NCI-H345 treated with DMSO at 0.1 percent for 48 hours (cell line): Measurements from ENCODE around the gene MSI2.

Source experiments
- DNase-seq: peaks from one replicate; lab custom pipeline; 2025; ENCODE audit not compliant: unreplicated experiment; lab: John Stamatoyannopoulos, UW

The MSI2 gene

GRCh38 chr17:57563958-57564357 lies 307.6 kb downstream of the MSI2 start:
- no peak for DNase-seq

DNA sequence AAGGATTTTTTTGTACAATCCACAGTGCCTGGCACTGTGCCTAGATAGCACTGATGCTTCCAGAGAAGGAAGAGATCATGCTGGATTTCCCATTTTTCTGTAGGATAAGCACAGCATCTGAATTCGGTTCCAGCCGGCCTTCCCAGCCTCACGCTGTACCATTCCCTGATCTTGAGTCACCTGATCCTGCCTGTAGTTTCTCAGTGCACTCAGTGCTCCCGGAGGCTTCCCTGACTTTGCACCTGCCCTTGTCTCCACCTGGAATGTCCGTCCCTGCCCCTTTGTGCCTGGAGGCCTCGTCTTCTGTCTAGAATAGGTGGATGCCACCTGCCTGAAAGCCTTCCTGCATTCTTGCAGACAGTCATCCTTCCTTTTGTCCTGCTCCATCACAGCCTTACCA lies 308.9 kb downstream of the MSI2 start:
- no peak for DNase-seq

DNA sequence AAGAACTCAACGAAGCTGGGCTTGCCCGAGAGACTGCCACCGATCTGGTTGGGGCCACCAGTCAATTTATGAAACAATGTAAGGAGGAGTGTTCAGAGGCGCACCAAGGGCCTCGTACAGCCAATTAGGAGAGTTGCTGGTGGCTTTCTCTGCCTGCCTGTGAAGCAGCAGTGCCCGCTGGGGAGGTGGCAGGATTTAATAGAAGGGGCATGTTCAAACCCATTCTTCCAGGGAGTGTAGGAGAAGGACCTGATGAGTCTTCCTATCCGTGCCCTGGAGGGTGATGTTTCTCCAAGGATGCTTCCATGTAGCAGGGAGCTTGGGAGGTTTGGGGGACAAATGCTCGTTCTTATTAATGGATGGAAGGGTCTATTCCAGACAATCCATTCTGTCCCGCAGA lies 310.4 kb downstream of the MSI2 start:
- DNase-seq: no peak

DNA sequence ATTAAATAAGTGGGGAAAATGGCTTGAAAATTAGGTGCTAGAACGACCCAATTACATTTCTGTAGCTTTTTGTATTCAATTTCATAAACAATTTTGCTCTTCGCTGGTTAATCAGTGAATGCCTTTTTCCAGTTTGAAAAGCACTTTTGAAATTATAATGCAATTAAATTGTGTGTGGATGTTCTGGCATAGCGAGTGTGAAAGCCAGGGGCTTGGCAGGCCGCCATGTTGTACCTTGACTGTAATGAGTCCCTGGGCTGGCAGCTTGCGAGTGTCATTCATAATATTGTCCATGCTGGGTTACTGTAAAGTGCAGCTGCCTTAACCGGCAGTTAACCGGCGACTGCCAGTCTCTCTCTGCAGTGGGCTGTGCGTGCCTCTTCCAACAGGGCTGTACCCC lies 310.9 kb downstream of the MSI2 start:
- peak; percentile 83 for DNase-seq

DNA sequence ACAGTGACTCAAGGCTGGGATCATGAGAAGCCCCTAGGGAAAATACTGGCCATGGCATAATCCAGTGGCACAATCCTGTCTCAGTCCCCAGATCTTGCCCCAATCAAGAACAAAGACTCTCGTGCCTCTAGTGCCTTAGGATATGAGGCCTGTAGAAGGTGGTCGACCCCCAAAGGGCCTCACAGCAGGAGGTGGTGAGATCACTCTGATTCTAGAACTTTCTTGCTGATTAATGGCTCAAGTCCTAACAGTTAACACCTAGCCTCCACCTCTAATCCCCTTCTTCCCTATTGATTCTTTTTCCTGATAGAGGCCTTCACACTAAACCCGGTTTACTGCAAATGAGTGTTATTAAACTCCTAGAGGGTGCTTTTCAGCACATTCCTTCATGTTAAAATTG lies 312.0 kb downstream of the MSI2 start:
- DNase-seq: no peak

DNA sequence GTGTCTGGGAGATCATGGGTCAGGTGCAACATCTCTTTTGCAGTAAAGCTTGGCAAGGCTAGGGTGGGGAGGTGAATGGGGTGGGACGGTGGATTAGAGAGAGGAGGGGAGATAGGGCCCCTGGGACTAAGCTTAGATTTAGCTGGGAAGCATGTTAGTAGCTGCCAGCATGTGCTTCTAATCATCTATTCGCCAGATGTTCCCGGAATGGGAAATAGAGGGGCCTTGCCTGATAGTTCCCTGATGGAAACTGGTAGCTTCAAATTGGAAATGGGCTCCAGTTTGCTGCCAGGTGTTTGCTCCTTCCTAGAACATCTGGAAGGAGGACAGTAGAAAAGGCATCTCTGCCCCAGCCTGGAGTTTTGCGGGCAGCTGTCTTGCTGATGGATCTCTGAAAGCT lies 312.7 kb downstream of the MSI2 start:
- DNase-seq: no peak

DNA sequence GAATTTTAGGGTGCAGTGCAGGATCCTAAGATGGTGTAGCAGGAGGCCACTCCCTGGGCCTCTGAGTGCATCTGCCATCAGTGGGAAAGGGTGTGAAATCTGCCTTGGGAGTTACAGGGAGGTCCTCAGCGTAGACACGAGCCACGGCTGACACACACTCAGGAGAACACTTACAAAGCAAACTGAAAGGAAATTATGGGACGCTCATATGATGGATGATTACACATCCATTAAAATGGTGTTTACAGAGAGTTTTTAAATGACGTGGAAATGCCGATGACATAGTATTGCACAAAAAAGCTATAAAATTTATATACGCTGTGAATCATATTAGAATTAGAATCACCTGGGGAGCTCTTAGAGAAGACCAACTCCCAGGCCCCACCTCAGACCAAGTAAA lies 313.5 kb downstream of the MSI2 start:
- DNase-seq: no peak

DNA sequence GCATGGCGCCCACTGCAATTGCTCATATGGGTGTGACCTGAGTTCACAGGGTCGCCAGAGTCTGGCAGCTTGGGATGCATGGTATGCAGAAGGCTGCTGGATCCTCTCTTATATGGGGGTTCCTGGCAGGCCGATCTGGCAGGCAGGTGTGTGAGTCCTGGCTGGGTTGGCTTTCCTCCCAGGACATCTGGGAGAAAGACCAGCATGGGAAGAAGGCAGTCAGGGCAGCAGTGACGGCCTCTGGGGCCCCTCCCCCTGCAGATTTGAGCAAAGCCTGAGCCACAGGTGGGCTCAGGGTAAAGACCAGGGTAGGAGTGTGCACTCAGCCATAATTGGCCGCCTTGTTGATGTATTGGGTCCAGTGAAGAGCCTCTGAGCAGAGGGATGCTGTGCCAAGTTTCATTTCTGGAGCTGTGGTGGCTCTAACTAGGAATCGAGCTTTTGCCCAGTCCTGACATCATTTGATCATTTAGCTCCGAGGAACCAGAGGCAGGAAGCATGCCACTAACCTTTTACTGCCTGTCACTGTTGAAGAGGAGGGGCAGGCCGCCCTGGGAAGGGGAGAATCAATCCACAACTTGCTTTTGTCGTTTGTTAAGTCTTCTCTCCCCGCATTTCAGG lies 314.5 kb downstream of the MSI2 start:
- peak; percentile 69 for DNase-seq

- peak; percentile 48 for DNase-seq
Observed at GRCh38 chr17:57572062-57572461, 315.7 kb downstream of the MSI2 start.

GRCh38 chr17:57572600-57572999 lies 316.3 kb downstream of the MSI2 start:
- DNase-seq: no peak

GRCh38 chr17:57574040-57574513 lies 317.8 kb downstream of the MSI2 start:
- no peak for DNase-seq

DNA sequence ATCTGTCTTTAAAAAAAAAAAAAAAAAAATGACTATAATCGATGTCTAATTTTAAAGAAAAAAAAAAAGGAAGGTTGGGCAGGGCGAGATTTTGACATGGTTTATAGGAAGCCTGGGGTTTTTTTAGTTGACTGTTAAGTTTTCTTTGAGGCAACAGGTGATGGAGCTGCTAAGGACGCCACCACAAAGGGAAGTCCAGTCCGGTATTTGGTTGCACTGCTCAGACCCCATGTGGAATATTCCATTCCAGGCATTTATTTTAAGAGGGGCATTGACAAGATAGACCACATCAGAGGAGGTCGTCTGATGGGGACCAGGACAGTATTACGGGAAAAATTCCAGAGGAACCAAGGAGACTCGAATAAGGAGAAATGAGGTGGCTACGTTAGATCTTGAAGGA lies 320.4 kb downstream of the MSI2 start:
- DNase-seq: no peak

- peak; percentile 11 for DNase-seq
Observed at GRCh38 chr17:57577751-57578607, 321.7 kb downstream of the MSI2 start.

DNA sequence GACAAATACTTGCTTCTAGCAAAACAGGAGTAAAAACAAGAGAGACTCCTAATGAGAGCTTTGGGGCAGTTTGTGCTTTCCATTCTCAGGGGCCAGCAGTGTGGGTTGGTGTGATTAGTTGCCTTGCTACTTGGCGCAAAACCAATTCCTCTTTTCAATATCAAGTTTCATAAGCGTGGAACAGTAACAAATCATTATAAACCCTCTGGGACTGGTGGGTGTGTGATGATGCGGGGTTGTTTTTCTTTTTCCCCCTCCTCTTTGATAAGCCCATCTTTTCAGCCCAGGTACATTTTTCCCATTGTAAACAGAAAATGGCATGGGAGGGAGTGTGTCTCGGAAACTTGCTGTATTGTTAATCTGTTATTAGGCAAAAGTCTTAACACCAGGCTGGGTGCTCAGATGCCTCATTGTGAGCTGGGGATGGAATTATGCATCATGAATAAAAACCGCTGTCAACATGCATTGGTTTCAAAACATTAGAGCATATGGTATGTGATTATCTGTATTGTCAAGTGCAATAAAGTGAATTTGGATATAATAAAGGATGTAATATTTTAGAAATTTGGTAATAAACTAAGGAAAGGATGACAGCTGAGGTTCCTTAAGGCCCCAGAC lies 322.4 kb downstream of the MSI2 start:
- DNase-seq: no peak

- DNase-seq: no peak
Observed at GRCh38 chr17:57579245-57579644, 322.9 kb downstream of the MSI2 start.

- no peak for DNase-seq
Observed at GRCh38 chr17:57580055-57580739, 323.9 kb downstream of the MSI2 start.

- no peak for DNase-seq
Observed at GRCh38 chr17:57582881-57583756, 326.8 kb downstream of the MSI2 start.

- no peak for DNase-seq
Observed at GRCh38 chr17:57584050-57584551, 327.8 kb downstream of the MSI2 start.

- no peak for DNase-seq
Observed at GRCh38 chr17:57585341-57586195, 329.2 kb downstream of the MSI2 start.
